Sigmoid colon (tissue), 4 donors: ENCODE data around the gene TAGLN.

ENCODE experiments used
- CTCF ChIP-seq, 4 experiments: fragments of 450-650 bp in 3 of 4; fragments of 200-600 bp in 1 of 4; IDR thresholded peaks; one replicate each; pipeline ENCODE4 v1.5.1; 2016 to 2019; ENCODE audit warnings: antibody characterized with exemption in 4 of 4, mild to moderate bottlenecking in 3 of 4, moderate library complexity in 2 of 4
- POLR2AphosphoS5 ChIP-seq, 4 donors: sonication (generic); formaldehyde crosslinking; IDR thresholded peaks; one replicate each; pipeline ENCODE4 v1.6.1; 2017; ENCODE audit warnings: antibody characterized with exemption in 4 of 4

- TF ChIP-seq CTCF (IDR thresholded peaks at IDR 0.05), result no peak
- peak in 2 of 4 donors; percentile 14 to 49 for TF ChIP-seq POLR2AphosphoS5 (IDR thresholded peaks at IDR 0.05)
Measured at GRCh38 chr11:117201658-117202305, 2.6 kb downstream of the TAGLN start.
